ACC112 (cell line): Measurements from ENCODE around the gene ELP5.

Experiments used
- H2AFZ ChIP-seq: fragments of 200-600 bp; sonication (generic); one replicate; pipeline ENCODE4 v1.6.0; 2017; ENCODE audit warnings: antibody characterized with exemption, low read length; ENCODE audit not compliant: unreplicated experiment
- H3K27ac ChIP-seq: fragments of 200-600 bp; sonication (generic); 2 replicates; pipeline ENCODE4 v1.5.1; 2014; ENCODE audit warnings: low read depth, mild to moderate bottlenecking, antibody characterized with exemption, low read length, moderate library complexity
- H3K27me3 ChIP-seq: fragments of 200-600 bp; sonication (generic); 2 replicates; pipeline ENCODE4 v1.6.1; 2014; ENCODE audit warnings: mild to moderate bottlenecking, antibody characterized with exemption, low read length, moderate library complexity, mixed read lengths; ENCODE audit not compliant: insufficient read depth
- H3K36me3 ChIP-seq: fragments of 200-600 bp; sonication (generic); 2 replicates; pipeline ENCODE4 v1.6.1; 2016; ENCODE audit warnings: mild to moderate bottlenecking, antibody characterized with exemption, low read length, moderate library complexity, mixed read lengths; ENCODE audit not compliant: insufficient read depth
- H3K4me1 ChIP-seq: fragments of 200-600 bp; sonication (generic); one replicate; pipeline ENCODE4 v1.6.1; 2016; ENCODE audit warnings: low read length, mixed read lengths; ENCODE audit not compliant: insufficient read depth, unreplicated experiment, control insufficient read depth
- H3K4me3 ChIP-seq: fragments of 200-600 bp; sonication (generic); 2 replicates; pipeline ENCODE4 v1.5.1; 2014; ENCODE audit warnings: mild to moderate bottlenecking, low read depth, low read length
- H3K79me2 ChIP-seq: fragments of 200-600 bp; sonication (generic); one replicate; pipeline ENCODE4 v1.6.0; 2016; ENCODE audit warnings: low read length; ENCODE audit not compliant: control insufficient read depth, unreplicated experiment, insufficient read depth

The ELP5 gene

GRCh38 chr17:7219812-7220592 is 32.0 kb upstream of the ELP5 start, which contains the start of the genes ACADVL and DLG4:
ACADVL (plus strand) TSS chr17:7219938; CDS start chr17:7219985, 47 bp downstream.
DLG4 (minus strand) TSS chr17:7219836.
- Histone ChIP-seq H3K79me2 (peaks cover 33% of the 10 kb centered on the region), H2AFZ (no peak within 1 kb of the TSS), H3K4me1 (peaks cover 44% of the 10 kb centered on the region), H3K4me3 (peak within 1 kb of the TSS; percentile 85), H3K27ac (peak within 1 kb of the TSS; percentile 82), H3K36me3 (no peaks in the 10 kb centered on the region), H3K27me3 (no peaks in the 10 kb centered on the region)

DNA sequence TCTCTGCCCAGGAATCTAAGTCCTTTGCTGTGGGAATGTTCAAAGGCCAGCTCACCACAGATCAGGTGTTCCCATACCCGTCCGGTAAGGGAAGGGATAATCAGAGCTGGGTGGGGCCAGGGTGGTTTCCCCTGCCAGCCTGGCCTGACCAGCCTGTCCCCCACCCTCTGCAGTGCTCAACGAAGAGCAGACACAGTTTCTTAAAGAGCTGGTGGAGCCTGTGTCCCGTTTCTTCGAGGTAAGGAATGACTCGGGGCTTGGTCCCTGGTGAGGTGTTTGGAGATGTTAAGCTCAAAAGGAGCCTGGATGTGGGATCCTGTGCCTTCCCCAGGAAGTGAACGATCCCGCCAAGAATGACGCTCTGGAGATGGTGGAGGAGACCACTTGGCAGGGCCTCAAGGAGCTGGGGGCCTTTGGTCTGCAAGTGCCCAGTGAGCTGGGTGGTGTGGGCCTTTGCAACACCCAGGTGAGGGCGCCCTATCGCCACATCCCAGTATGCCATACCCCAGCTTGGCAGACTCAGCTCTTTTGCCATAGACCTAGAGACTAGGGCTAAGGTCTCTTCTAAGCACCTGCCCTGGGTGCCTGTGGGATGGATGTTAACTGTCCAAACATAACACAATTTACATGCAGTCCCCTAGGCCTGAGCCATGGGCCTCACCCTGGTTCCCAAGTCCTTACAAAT is 31.3 kb upstream of the ELP5 start:
- peaks cover 33% of the 10 kb centered on the region for H3K79me2 ChIP-seq
- no peak overlapping the region for H2AFZ ChIP-seq
- peaks cover 39% of the 10 kb centered on the region for H3K4me1 ChIP-seq
- no peaks in the 10 kb centered on the region for H3K36me3 ChIP-seq
- no peaks in the 10 kb centered on the region for H3K27me3 ChIP-seq
- peak overlapping the region; percentile 85 for H3K4me3 ChIP-seq
- peak overlapping the region; percentile 82 for H3K27ac ChIP-seq

- Histone ChIP-seq H3K36me3 (no peaks in the 10 kb centered on the region), H2AFZ (no peak overlapping the region), H3K27me3 (no peaks in the 10 kb centered on the region), H3K4me3 (peak overlapping the region; percentile 85), H3K4me1 (peaks cover 32% of the 10 kb centered on the region), H3K79me2 (peaks cover 26% of the 10 kb centered on the region), H3K27ac (peak overlapping the region; percentile 82; the same call in 1 of the 2 replicates)
Observed at GRCh38 chr17:7221278-7222092, 30.5 kb upstream of the ELP5 start.

- Histone ChIP-seq H3K79me2 (peaks cover 23% of the 10 kb centered on the region), H3K4me3 (no peak overlapping the region), H3K27ac (no peak overlapping the region), H3K36me3 (no peaks in the 10 kb centered on the region), H3K4me1 (peaks cover 31% of the 10 kb centered on the region), H2AFZ (no peak overlapping the region), H3K27me3 (no peaks in the 10 kb centered on the region)
Observed at GRCh38 chr17:7222093-7222971, 29.7 kb upstream of the ELP5 start.

DNA sequence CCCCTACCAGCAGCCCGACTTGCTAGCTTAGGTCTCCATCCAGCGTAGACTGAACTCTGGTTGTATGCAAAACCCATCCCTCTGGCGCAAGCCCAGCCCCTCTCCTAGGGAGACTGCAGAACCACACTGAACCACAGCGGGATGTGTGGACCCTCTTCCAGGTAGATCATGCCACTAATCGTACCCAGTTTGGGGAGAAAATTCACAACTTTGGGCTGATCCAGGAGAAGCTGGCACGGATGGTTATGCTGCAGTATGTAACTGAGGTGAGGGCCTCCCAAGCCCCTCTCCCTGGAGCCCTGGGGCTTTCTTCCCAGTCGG is 29.1 kb upstream of the ELP5 start:
- H3K36me3 ChIP-seq, result no peaks in the 10 kb centered on the region
- H3K27ac ChIP-seq, result no peak overlapping the region
- H3K27me3 ChIP-seq, result no peaks in the 10 kb centered on the region
- H3K4me1 ChIP-seq, result peaks cover 29% of the 10 kb centered on the region
- H3K4me3 ChIP-seq, result no peak overlapping the region
- H3K79me2 ChIP-seq, result peaks cover 23% of the 10 kb centered on the region
- H2AFZ ChIP-seq, result no peak overlapping the region

DNA sequence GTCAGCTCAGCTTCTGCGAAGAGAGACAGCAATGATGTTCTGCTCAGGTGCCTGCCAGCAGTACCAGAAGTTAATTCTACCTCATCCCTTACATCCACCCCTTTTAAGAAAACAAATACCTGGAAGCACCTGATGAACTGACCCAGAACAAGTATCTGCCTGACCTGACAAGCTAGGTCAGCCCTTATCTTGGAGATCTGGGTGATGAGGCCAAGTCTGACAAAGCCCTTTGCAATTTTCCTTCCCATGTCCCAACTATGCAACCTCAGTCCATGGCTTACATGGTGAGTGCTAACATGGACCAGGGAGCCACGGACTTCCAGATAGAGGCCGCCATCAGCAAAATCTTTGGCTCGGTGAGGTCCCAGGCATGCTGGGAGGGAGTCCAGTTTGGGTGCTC is 28.6 kb upstream of the ELP5 start:
- Histone ChIP-seq H3K27me3 (no peaks in the 10 kb centered on the region), H3K4me1 (peaks cover 28% of the 10 kb centered on the region), H3K4me3 (no peak overlapping the region), H2AFZ (no peak overlapping the region), H3K27ac (no peak overlapping the region), H3K36me3 (no peaks in the 10 kb centered on the region; the same call in 1 of the 2 replicates), H3K79me2 (peaks cover 23% of the 10 kb centered on the region)

DNA sequence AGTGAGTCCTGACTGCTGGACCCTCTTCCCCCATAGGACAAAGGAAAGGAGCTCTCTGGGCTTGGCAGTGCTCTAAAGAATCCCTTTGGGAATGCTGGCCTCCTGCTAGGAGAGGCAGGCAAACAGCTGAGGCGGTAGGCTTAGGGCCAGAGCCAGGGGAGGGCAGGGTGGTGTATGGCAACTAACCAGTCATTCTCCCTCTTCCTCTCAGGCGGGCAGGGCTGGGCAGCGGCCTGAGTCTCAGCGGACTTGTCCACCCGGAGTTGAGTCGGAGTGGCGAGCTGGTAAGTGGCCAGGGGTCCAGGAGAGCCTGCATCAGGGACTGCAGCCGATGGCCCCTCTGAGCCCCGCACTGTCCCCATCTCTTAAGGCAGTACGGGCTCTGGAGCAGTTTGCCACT is 27.9 kb upstream of the ELP5 start:
- Histone ChIP-seq H3K79me2 (peaks cover 23% of the 10 kb centered on the region), H3K4me1 (peaks cover 23% of the 10 kb centered on the region), H3K36me3 (peaks cover 1% of the 10 kb centered on the region), H3K4me3 (no peak overlapping the region), H3K27me3 (no peaks in the 10 kb centered on the region), H2AFZ (no peak overlapping the region), H3K27ac (no peak overlapping the region)

DNA sequence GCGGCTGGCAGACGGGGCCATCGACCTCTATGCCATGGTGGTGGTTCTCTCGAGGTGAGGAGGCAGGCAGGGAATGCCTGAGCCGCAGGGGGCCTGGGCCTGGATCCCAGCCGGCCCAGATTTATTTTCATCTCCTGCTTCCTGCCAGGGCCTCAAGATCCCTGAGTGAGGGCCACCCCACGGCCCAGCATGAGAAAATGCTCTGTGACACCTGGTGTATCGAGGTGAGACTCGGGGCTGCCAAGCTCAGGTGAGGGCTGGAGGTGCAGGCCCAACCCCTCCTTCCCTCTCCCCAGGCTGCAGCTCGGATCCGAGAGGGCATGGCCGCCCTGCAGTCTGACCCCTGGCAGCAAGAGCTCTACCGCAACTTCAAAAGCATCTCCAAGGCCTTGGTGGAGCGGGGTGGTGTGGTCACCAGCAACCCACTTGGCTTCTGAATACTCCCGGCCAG is 27.3 kb upstream of the ELP5 start:
- Histone ChIP-seq H3K4me3 (no peak overlapping the region), H3K79me2 (peaks cover 26% of the 10 kb centered on the region), H2AFZ (no peak overlapping the region), H3K4me1 (peaks cover 19% of the 10 kb centered on the region), H3K27ac (no peak overlapping the region), H3K27me3 (no peaks in the 10 kb centered on the region), H3K36me3 (peaks cover 6% of the 10 kb centered on the region)

GRCh38 chr17:7225711-7226331 is 26.2 kb upstream of the ELP5 start:
- no peak overlapping the region for H2AFZ ChIP-seq
- H3K27ac ChIP-seq, result no peak overlapping the region
- peaks cover 14% of the 10 kb centered on the region for H3K4me1 ChIP-seq
- H3K27me3 ChIP-seq, result no peaks in the 10 kb centered on the region
- H3K36me3 ChIP-seq, result peaks cover 6% of the 10 kb centered on the region
- H3K79me2 ChIP-seq, result peaks cover 31% of the 10 kb centered on the region
- no peak overlapping the region for H3K4me3 ChIP-seq
